Measurements from ENCODE around the gene FBL.
"Not testable (repeated sequence)": the region's sequence is repeated elsewhere in the genome, so short reads cannot be mapped to it uniquely, and the experiment has no call there.

Gene FBL

GRCh38 chr19:39876486-39876885, 30.3 kb upstream of the FBL start:
- not testable (repeated sequence) for DNase-seq (ENCODE audit: low spot score)

DNA sequence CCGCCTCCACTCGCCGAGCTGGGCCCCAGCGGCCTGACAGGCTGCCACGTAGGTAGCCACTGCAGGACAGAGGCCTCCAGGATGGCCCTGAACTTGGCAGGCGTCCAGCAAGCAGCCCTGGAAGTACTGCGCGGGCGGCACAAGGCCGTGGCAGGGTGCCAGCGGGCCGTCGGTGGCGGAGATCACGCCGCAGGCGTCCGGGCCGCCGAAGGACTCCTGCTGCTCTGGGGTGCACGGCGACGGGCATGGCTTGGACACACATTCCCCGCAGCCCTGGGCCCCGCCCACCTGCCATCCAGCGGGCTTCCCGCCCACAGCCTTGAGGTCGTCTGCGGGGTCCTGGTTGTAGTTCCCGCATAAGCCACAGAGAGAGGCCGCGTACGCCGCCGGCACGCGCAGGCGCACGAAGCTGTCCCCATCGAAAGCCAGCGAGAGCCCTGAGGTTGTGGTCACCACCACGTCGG, 29.3 kb upstream of the FBL start:
- not testable (repeated sequence) for DNase-seq (ENCODE audit: low spot score)

DNA sequence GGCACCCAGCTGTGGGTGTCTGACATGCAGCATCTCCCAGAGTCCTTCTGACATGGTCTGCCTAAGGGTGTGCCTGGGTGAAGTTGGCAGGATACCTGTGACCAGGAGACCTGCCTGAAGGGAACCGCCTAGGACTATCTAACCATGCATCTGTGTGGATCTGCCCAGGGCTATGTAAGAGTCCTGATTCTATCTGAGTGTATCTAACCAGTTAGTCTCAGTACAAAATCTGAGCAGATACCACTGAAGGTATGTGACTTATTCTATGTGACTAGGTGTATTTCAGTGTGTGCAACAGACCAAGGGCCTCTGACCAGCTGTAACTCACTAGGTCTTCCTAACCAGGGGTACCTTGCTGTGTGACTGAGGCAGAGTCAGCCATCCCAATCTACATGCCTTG, 28.2 kb upstream of the FBL start:
- peak; percentile 18 for DNase-seq (ENCODE audit: low spot score)

DNA sequence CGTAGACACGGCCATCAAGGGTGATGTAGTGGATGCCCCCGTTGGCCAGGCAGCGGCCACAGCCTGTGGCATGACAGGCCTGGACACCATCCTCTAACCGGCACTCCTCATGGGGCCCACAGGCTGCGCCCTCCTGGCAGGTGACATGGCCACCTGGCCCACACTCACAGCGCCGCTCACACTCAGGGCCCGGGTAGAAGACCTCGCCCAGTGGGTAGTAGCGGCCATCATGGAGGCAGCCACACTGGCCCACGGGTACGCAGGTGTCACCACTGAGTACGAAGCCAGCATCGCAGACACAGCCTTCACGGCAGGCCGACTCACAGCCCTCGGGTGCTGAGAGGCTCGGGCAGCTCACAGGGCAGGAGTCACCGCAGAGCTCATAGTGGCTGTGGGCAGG, 27.2 kb upstream of the FBL start:
- no peak for DNase-seq (ENCODE audit: low spot score)

GRCh38 chr19:39871886-39872866, 26.0 kb upstream of the FBL start:
- no peak for DNase-seq (ENCODE audit: low spot score)

GRCh38 chr19:39871362-39871761, 25.2 kb upstream of the FBL start:
- DNase-seq (ENCODE audit: low spot score): no peak

DNA sequence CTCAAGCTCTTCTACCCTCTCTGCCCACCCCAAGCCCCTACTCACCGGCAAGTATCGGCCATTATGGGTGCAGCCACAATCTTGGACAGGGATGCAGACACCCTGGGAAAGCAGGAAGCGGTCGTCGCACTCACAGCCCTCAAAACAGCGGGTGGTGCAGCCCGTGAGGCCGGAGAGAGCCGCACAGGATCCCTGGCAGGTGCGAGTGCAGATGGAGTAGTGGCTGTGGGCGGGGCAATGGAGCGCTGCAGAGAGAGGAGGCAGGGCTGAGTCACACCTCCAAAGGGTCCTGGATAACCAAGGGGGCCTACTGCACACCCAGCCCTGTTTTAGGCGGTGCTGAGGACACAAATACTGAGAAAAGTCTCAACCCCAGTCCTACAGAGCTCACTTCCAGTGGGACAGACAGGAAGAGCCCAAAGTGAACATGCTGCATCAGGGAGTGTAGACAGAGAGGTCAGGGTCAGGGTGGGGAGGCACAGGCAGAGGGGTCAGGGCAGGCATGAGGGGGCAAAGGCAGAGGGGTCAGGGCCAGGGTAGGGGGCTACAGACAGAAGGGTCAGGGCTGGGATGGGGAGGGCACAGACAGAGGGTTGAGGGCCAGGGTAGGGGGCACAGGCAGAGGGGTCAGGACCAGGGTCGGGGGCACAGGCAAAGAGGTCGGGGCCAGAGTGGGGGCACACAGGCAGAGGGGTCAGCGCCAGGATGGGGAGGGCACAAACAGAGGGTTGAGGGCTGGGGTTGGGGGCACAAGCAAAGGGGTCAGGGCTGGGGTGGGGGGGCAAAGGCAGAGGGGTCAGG, 24.2 kb upstream of the FBL start:
- no peak for DNase-seq (ENCODE audit: low spot score)

DNA sequence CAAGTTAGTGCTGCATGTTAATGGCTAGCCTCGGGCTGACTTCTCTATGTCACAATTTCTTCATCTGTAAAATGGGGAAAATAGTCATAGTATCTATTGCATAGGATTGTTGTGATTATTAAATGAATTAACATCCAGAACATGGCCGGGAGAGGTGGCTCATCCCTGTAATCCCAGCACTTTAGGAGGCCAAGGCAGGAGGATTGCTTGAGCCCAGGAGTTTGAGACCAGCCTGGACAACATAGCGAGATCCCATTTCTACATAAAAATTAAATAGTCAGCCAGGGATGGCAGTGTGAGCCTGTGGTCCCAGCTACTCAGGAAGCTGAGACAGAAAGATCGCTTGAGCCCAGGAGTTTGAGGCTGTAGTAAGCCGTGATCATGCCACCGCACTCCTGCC, 21.8 kb upstream of the FBL start:
- DNase-seq (ENCODE audit: low spot score): no peak

GRCh38 chr19:39867133-39867532, 21.0 kb upstream of the FBL start:
- DNase-seq (ENCODE audit: low spot score): no peak

- no peak for DNase-seq (ENCODE audit: low spot score)
Observed at GRCh38 chr19:39865953-39866352, 19.8 kb upstream of the FBL start.

DNA sequence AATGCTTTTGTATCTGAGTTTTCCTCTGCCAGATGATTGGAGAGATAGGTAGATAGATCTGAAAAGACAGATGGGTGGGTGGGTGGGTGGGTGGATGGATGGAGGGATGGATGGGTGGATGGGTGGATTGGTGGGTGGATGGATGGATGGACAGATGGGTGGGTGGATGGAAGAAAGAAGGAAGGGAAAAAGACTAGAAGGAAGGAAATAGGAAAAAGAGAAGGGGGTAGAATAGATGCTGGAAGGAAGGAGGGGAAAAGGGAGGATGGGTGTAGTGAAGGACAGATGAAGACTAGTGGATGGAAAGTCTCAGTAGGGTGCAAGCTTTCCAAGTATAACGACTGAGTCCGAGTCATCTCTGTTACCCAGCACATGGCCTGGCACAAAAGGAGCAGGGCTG, 19.0 kb upstream of the FBL start:
- no peak for DNase-seq (ENCODE audit: low spot score)

DNA sequence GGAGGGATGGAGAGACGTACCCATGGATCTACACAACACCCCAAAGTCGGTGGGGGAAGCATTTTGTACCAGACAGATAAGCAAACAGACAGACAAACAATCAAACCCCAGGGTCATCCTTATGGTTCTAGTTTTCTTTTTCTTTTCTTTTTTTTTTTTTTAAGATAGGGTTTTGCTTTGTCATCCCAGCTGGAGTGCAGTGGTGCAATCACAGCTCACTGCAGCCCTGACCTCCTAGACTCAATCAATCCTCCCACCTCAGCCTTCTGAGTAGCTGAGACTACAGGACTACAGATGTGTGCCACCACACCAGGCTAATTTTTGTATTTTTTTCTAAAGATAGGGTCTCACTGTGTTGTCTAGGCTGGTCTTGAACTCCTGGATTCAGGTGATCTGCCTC, 17.9 kb upstream of the FBL start:
- no peak for DNase-seq (ENCODE audit: low spot score)

- DNase-seq (ENCODE audit: low spot score): no peak
Observed at GRCh38 chr19:39858541-39858940, 12.4 kb upstream of the FBL start.

- no peak for DNase-seq (ENCODE audit: low spot score)
Observed at GRCh38 chr19:39852882-39853281, 6.7 kb upstream of the FBL start.

DNA sequence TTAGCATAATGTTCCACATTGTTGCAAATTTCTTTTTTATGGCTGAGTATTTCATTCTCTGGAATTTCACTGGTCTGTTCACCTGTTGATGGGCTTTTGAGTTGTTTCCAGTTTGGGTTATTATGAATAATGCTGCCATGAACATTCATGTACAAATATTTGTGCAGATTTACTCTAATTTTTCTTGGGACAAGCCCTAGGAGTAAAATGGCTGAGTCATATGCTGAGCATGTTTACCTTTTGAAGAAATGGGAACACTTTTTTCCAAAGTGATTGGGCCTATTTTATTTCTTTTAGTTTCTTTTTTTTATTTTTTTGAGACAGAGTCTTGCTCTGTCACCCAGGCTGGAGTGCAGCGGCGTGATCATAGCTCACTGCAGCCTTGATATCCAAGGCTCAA, 4.7 kb upstream of the FBL start:
- no peak for DNase-seq (ENCODE audit: low spot score)

- DNase-seq (ENCODE audit: low spot score): no peak
Observed at GRCh38 chr19:39848392-39848791, 2.2 kb upstream of the FBL start.

- no peak for DNase-seq (ENCODE audit: low spot score)
Observed at GRCh38 chr19:39847525-39847924, 1.3 kb upstream of the FBL start.

- no peak for DNase-seq (ENCODE audit: low spot score)
Observed at GRCh38 chr19:39846678-39847486, 703 bp upstream of the FBL start.

- peak; percentile 16 for DNase-seq (ENCODE audit: low spot score)
Observed at GRCh38 chr19:39845584-39845932, 621 bp downstream of the FBL start.

- DNase-seq (ENCODE audit: low spot score): peak; percentile 5
Observed at GRCh38 chr19:39845172-39845571, 1.0 kb downstream of the FBL start.

- peak; percentile 52 for DNase-seq (ENCODE audit: low spot score)
Observed at GRCh38 chr19:39843919-39844793, 2.0 kb downstream of the FBL start.

Measured in kidney tubule cell (primary cell).